H1 (cell line): ENCODE measurements around the gene RMND5B. TPM values are rescaled to one million over a fixed set of nuclear protein-coding genes. Genes with fewer than 3 reads are reported as not detected.

Experiments
- CHD1 ChIP-seq: IDR thresholded peaks from 2 replicates; pipeline ENCODE4 v1.6.1; 2012; ENCODE audit warnings: low read depth, low read length, improper control_type of control experiment
- EZH2 ChIP-seq: fragments of 200-600 bp; sonication (generic); IDR thresholded peaks from 2 replicates; pipeline ENCODE4 v1.7.1; 2012; ENCODE audit warnings: low read depth, mild to moderate bottlenecking, moderate library complexity, low read length, inconsistent platforms; ENCODE audit not compliant: severe bottlenecking
- RFX5 ChIP-seq: IDR thresholded peaks from 2 replicates; pipeline ENCODE4 v1.6.1; 2011; ENCODE audit warnings: low read depth, low read length, improper control_type of control experiment, borderline replicate concordance
- TAF7 ChIP-seq: optimal IDR thresholded peaks from 2 replicates; pipeline ENCODE3; 2011; ENCODE audit warnings: low read depth, mild to moderate bottlenecking, inconsistent platforms, low read length, moderate library complexity, borderline replicate concordance
- polyA plus RNA-seq, 7 experiments: library from polyadenylated mRNA; depleted of rRNA in 3 of 7; stranded (reverse) in 5 of 7; unstranded in 2 of 7; fragments of >200 nt in 5 of 7; fragments of 200-250 nt in 2 of 7; gene quantifications; 1 replicate in 5 of 7; 2 replicates in 1 of 7; 4 replicates in 1 of 7; pipeline versions ENCODE4 v1.2.1 to v1.2.3, GENCODE V29; 2011 to 2013; ENCODE audit warnings: missing spikeins in 2 of 7, mixed read lengths in 2 of 7
- total RNA-seq: library from RNA; stranded (reverse); fragmentation: NEBNext Ultra II Directional; extraction: Animal tissue kit (Norgen Biotek cat#: 25700); gene quantifications from 2 replicates; pipeline ENCODE4 v1.2.1, GENCODE V29; 2021
- TF ChIP-seq, protein P1 (sequence below): fragments of 300-600 bp; sonication (generic); IDR thresholded peaks from 2 replicates; pipeline ENCODE4 v1.7.1; 2012; ENCODE audit warnings: low read length, moderate library complexity, mild to moderate bottlenecking, inconsistent platforms; ENCODE audit not compliant: insufficient replicate concordance
- TF ChIP-seq, protein P2 (sequence below): IDR thresholded peaks from 2 replicates; pipeline ENCODE4 v1.6.1; 2011; ENCODE audit warnings: low read length, improper control_type of control experiment
- TF ChIP-seq, protein P3 (sequence below): IDR thresholded peaks from 2 replicates; pipeline ENCODE4 v1.6.1; 2012; ENCODE audit warnings: low read length, inconsistent platforms

Gene RMND5B
- total and polyA plus RNA-seq, 2 of the 8 experiments (the other 6 are each of a cell fraction or from before 2014, with no cell fraction given) = 75.9 to 90.2 TPM

DNA sequence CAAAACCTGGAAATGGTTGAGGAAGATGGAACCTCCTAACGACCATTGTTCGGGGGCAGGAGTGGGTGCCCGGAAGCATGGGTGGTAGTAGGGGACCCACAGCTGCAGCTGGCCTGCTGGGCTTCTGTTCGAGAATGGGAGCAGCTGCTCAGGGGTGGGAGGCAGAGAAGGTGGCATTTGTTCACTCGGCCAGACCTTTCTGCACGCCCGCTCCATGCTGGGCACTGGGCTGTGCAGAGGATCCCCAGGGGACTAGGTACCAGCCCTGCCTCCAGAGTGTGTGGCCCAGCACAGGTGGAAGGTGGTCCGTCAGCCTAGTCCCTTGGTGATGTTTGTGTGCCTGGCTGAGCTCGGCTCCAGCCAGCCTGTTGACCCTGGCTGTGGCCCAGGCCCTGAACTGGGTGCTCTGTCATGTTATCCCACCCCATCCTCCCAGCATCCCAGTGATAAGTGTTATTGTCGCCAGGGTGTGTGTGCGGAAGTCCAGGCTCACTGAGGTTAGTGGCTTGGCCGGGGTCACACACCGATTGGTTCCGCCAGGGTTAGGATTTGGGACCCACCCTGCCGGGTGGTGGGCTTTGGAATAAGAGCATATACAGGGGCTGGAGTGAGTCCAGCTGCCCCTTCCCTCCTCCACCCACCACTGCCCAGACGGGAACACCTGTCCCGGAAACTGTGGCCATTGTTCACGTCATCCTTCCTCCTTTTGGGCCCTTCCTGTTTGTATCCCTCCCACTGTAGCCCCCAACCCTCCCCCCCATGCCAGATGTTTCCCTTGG is 12.7 kb upstream of the RMND5B start (continued):
- TF ChIP-seq, protein P1, sequence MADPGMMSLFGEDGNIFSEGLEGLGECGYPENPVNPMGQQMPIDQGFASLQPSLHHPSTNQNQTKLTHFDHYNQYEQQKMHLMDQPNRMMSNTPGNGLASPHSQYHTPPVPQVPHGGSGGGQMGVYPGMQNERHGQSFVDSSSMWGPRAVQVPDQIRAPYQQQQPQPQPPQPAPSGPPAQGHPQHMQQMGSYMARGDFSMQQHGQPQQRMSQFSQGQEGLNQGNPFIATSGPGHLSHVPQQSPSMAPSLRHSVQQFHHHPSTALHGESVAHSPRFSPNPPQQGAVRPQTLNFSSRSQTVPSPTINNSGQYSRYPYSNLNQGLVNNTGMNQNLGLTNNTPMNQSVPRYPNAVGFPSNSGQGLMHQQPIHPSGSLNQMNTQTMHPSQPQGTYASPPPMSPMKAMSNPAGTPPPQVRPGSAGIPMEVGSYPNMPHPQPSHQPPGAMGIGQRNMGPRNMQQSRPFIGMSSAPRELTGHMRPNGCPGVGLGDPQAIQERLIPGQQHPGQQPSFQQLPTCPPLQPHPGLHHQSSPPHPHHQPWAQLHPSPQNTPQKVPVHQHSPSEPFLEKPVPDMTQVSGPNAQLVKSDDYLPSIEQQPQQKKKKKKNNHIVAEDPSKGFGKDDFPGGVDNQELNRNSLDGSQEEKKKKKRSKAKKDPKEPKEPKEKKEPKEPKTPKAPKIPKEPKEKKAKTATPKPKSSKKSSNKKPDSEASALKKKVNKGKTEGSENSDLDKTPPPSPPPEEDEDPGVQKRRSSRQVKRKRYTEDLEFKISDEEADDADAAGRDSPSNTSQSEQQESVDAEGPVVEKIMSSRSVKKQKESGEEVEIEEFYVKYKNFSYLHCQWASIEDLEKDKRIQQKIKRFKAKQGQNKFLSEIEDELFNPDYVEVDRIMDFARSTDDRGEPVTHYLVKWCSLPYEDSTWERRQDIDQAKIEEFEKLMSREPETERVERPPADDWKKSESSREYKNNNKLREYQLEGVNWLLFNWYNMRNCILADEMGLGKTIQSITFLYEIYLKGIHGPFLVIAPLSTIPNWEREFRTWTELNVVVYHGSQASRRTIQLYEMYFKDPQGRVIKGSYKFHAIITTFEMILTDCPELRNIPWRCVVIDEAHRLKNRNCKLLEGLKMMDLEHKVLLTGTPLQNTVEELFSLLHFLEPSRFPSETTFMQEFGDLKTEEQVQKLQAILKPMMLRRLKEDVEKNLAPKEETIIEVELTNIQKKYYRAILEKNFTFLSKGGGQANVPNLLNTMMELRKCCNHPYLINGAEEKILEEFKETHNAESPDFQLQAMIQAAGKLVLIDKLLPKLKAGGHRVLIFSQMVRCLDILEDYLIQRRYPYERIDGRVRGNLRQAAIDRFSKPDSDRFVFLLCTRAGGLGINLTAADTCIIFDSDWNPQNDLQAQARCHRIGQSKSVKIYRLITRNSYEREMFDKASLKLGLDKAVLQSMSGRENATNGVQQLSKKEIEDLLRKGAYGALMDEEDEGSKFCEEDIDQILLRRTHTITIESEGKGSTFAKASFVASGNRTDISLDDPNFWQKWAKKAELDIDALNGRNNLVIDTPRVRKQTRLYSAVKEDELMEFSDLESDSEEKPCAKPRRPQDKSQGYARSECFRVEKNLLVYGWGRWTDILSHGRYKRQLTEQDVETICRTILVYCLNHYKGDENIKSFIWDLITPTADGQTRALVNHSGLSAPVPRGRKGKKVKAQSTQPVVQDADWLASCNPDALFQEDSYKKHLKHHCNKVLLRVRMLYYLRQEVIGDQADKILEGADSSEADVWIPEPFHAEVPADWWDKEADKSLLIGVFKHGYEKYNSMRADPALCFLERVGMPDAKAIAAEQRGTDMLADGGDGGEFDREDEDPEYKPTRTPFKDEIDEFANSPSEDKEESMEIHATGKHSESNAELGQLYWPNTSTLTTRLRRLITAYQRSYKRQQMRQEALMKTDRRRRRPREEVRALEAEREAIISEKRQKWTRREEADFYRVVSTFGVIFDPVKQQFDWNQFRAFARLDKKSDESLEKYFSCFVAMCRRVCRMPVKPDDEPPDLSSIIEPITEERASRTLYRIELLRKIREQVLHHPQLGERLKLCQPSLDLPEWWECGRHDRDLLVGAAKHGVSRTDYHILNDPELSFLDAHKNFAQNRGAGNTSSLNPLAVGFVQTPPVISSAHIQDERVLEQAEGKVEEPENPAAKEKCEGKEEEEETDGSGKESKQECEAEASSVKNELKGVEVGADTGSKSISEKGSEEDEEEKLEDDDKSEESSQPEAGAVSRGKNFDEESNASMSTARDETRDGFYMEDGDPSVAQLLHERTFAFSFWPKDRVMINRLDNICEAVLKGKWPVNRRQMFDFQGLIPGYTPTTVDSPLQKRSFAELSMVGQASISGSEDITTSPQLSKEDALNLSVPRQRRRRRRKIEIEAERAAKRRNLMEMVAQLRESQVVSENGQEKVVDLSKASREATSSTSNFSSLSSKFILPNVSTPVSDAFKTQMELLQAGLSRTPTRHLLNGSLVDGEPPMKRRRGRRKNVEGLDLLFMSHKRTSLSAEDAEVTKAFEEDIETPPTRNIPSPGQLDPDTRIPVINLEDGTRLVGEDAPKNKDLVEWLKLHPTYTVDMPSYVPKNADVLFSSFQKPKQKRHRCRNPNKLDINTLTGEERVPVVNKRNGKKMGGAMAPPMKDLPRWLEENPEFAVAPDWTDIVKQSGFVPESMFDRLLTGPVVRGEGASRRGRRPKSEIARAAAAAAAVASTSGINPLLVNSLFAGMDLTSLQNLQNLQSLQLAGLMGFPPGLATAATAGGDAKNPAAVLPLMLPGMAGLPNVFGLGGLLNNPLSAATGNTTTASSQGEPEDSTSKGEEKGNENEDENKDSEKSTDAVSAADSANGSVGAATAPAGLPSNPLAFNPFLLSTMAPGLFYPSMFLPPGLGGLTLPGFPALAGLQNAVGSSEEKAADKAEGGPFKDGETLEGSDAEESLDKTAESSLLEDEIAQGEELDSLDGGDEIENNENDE = no peak
- no peak for TF ChIP-seq CHD1
- TF ChIP-seq, protein P2, sequence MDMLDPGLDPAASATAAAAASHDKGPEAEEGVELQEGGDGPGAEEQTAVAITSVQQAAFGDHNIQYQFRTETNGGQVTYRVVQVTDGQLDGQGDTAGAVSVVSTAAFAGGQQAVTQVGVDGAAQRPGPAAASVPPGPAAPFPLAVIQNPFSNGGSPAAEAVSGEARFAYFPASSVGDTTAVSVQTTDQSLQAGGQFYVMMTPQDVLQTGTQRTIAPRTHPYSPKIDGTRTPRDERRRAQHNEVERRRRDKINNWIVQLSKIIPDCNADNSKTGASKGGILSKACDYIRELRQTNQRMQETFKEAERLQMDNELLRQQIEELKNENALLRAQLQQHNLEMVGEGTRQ = no peak
- TF ChIP-seq EZH2 = no peak
- TF ChIP-seq RFX5 = no peak
- TF ChIP-seq TAF7 = no peak
- TF ChIP-seq, protein P3, sequence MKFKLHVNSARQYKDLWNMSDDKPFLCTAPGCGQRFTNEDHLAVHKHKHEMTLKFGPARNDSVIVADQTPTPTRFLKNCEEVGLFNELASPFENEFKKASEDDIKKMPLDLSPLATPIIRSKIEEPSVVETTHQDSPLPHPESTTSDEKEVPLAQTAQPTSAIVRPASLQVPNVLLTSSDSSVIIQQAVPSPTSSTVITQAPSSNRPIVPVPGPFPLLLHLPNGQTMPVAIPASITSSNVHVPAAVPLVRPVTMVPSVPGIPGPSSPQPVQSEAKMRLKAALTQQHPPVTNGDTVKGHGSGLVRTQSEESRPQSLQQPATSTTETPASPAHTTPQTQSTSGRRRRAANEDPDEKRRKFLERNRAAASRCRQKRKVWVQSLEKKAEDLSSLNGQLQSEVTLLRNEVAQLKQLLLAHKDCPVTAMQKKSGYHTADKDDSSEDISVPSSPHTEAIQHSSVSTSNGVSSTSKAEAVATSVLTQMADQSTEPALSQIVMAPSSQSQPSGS = no peak
